ENCODE data around the gene SLF2.

- TF ChIP-seq CTCF (IDR thresholded peaks at IDR 0.05) (no peak), POLR2A (IDR thresholded peaks at IDR 0.05) (no peak)
Measured at GRCh38 chr10:100887761-100888296, 24.9 kb upstream of the SLF2 start.
